Calu3 (cell line): Measurements from ENCODE around the gene SRSF4. TPM values are rescaled to one million over a fixed set of nuclear protein-coding genes. Genes with fewer than 3 reads are reported as not detected.

Experiments
- BruUV-seq: library from RNA; stranded (reverse); fragments of 400-500 nt; replicated peaks from 2 replicates; lab custom pipeline; 2021; lab: Mats Ljungman, UMichigan
- CTCF ChIA-PET: fragments of 300-600 bp; sonication (Branson Sonifier 250); formaldehyde crosslinking; loops from one replicate; lab custom pipeline; 2022; ENCODE audit warnings: antibody characterized with exemption; lab: Charles Lee
- DNase-seq: peaks from one replicate; pipeline ENCODE4 v3.0.0; 2022
- H3K27ac Mint-ChIP-seq: one replicate; pipeline ENCODE4 v1.8.0; 2022; ENCODE audit warnings: mixed read lengths; ENCODE audit not compliant: unreplicated experiment
- H3K27me3 Mint-ChIP-seq: one replicate; pipeline ENCODE4 v1.8.0; 2022; ENCODE audit warnings: mixed read lengths; ENCODE audit not compliant: unreplicated experiment
- H3K36me3 Mint-ChIP-seq: one replicate; pipeline ENCODE4 v1.8.0; 2022; ENCODE audit warnings: mild to moderate bottlenecking, moderate library complexity, mixed read lengths; ENCODE audit not compliant: insufficient read depth, unreplicated experiment
- H3K4me1 Mint-ChIP-seq: one replicate; pipeline ENCODE4 v1.8.0; 2022; ENCODE audit warnings: mild to moderate bottlenecking, low read depth, mixed read lengths; ENCODE audit not compliant: unreplicated experiment
- H3K4me3 Mint-ChIP-seq: one replicate; pipeline ENCODE4 v1.8.0; 2022; ENCODE audit warnings: mild to moderate bottlenecking, low read depth, moderate library complexity, mixed read lengths; ENCODE audit not compliant: unreplicated experiment
- H3K9me3 Mint-ChIP-seq: one replicate; pipeline ENCODE4 v1.8.0; 2022; ENCODE audit warnings: low read depth, mixed read lengths; ENCODE audit not compliant: unreplicated experiment
- CTCF ChIP-seq: fragments of 200-600 bp; IDR thresholded peaks from one replicate; pipeline ENCODE4 v1.8.0; 2022; ENCODE audit warnings: antibody characterized with exemption; ENCODE audit not compliant: unreplicated experiment
- intact Hi-C: fragments of 100-400 bp; cut with micrococcal nuclease; formaldehyde crosslinking; loops from one replicate; pipeline ENCODE4 v1.10.0; 2022; ENCODE audit not compliant: unreplicated experiment
- total RNA-seq: library from RNA; stranded (reverse); gene quantifications from 2 replicates; pipeline ENCODE4 v1.2.3, GENCODE V29; 2022

Gene SRSF4
- total RNA-seq, 1 experiment from 2014 or later = 65.4 TPM

- Mint-ChIP-seq H3K4me1 (peaks cover 16% of the 10 kb centered on the region), H3K9me3 (no peaks in the 10 kb centered on the region), H3K27me3 (no peaks in the 10 kb centered on the region), H3K4me3 (no peak overlapping the region), H3K36me3 (peaks cover 36% of the 10 kb centered on the region), H3K27ac (no peak overlapping the region)
- DNase-seq = no peak
- intact Hi-C loops = no loop called here
- BruUV-seq = no TSS peak
- no peak for TF ChIP-seq CTCF
- CTCF ChIA-PET = no interaction called here
Measured at GRCh38 chr1:29213055-29213454, 31.4 kb upstream of the SRSF4 start.

GRCh38 chr1:29211086-29212030, 29.7 kb upstream of the SRSF4 start:
- no TSS peak for BruUV-seq
- H3K4me1 Mint-ChIP-seq = peaks cover 16% of the 10 kb centered on the region
- intact Hi-C loops = no loop called here
- peaks cover 36% of the 10 kb centered on the region for H3K36me3 Mint-ChIP-seq
- no peak for DNase-seq
- CTCF ChIA-PET = interaction anchor here (0.7 kb wide), 1 partner anchor 8 kb away, joined by 3 read pairs; no protein-coding TSS in a partner anchor
- no peaks in the 10 kb centered on the region for H3K9me3 Mint-ChIP-seq
- no peak overlapping the region for H3K27ac Mint-ChIP-seq
- H3K4me3 Mint-ChIP-seq = no peak overlapping the region
- no peaks in the 10 kb centered on the region for H3K27me3 Mint-ChIP-seq
- TF ChIP-seq CTCF = no peak

GRCh38 chr1:29210278-29211085, 28.8 kb upstream of the SRSF4 start:
- CTCF ChIA-PET = no interaction called here
- BruUV-seq = no TSS peak
- no peak overlapping the region for H3K27ac Mint-ChIP-seq

More at GRCh38 chr1:29210278-29211085, 28.8 kb upstream of the SRSF4 start:
- Mint-ChIP-seq H3K27me3 (no peaks in the 10 kb centered on the region), H3K36me3 (peaks cover 42% of the 10 kb centered on the region), H3K9me3 (no peaks in the 10 kb centered on the region), H3K4me1 (peaks cover 16% of the 10 kb centered on the region), H3K4me3 (no peak overlapping the region)
- intact Hi-C loops = no loop called here
- no peak for TF ChIP-seq CTCF
- no peak for DNase-seq
